Measurements from ENCODE around the gene IGBP1.
"Not testable (repeated sequence)": the region's sequence is repeated elsewhere in the genome, so short reads cannot be mapped to it uniquely, and the experiment has no call there.

IGBP1 gene

DNA sequence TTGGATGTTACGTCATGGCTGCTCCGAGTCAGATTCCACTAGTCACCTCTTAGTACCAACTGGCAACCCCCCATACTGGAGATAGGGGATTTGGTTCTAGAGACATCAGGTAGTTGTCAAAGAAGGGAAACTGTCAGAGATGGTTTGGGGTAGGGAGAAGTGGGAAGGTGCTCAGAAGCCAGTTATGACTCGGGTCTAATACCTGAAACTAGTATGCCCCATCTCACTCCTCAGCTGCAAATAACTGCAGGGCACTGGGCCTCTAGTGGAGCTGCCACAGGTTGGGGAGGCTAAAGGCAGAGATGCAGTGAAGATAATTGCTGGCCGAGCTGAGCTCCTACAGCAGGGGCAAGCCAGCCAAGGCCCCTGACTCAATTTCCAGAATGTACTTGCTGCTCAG, 41.0 kb upstream of the IGBP1 start:
- H3K4me3 ChIP-seq (ENCODE audit: low read depth, low read length) = no peak overlapping the region
- no peak for TF ChIP-seq MYC (IDR thresholded peaks at IDR 0.05; ENCODE audit: low read depth, low read length)
- TF ChIP-seq POLR2A (IDR thresholded peaks at IDR 0.05; ENCODE audit: extremely low read depth, insufficient read length) = no peak
- TF ChIP-seq, protein P1, sequence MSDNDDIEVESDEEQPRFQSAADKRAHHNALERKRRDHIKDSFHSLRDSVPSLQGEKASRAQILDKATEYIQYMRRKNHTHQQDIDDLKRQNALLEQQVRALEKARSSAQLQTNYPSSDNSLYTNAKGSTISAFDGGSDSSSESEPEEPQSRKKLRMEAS (IDR thresholded peaks at IDR 0.05; ENCODE audit: low read depth, low read length) = no peak
- TF ChIP-seq, protein P2, sequence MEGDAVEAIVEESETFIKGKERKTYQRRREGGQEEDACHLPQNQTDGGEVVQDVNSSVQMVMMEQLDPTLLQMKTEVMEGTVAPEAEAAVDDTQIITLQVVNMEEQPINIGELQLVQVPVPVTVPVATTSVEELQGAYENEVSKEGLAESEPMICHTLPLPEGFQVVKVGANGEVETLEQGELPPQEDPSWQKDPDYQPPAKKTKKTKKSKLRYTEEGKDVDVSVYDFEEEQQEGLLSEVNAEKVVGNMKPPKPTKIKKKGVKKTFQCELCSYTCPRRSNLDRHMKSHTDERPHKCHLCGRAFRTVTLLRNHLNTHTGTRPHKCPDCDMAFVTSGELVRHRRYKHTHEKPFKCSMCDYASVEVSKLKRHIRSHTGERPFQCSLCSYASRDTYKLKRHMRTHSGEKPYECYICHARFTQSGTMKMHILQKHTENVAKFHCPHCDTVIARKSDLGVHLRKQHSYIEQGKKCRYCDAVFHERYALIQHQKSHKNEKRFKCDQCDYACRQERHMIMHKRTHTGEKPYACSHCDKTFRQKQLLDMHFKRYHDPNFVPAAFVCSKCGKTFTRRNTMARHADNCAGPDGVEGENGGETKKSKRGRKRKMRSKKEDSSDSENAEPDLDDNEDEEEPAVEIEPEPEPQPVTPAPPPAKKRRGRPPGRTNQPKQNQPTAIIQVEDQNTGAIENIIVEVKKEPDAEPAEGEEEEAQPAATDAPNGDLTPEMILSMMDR (IDR thresholded peaks at IDR 0.05; ENCODE audit: low read depth, low read length) = no peak
- DNase-seq (ENCODE audit: low read depth) = no peak

DNA sequence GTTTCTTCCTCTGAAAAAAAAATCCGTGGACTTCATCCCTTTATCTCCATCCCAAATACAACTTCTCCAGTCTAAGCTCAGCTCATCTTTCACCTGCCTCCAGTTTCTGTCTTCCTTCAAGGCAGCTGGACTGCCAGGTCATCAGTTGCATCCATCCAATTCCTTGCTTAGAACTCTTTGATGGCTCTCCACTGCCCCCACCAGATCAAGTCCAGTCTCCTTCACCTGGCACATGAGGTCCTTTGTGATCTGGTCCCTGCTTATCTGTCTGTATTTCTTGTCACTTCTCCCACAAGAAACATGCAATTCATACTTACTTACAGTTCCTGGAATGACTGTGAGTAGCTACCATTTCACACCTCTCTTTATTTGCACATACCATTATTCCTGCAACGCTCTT, 37.2 kb upstream of the IGBP1 start:
- TF ChIP-seq, protein P1 (IDR thresholded peaks at IDR 0.05; ENCODE audit: low read depth, low read length) = no peak
- TF ChIP-seq, protein P2 (IDR thresholded peaks at IDR 0.05; ENCODE audit: low read depth, low read length) = no peak
- no peak for TF ChIP-seq POLR2A (IDR thresholded peaks at IDR 0.05; ENCODE audit: extremely low read depth, insufficient read length)
- peak; percentile 4 for DNase-seq (ENCODE audit: low read depth)
- H3K4me3 ChIP-seq (ENCODE audit: low read depth, low read length) = no peak overlapping the region

DNA sequence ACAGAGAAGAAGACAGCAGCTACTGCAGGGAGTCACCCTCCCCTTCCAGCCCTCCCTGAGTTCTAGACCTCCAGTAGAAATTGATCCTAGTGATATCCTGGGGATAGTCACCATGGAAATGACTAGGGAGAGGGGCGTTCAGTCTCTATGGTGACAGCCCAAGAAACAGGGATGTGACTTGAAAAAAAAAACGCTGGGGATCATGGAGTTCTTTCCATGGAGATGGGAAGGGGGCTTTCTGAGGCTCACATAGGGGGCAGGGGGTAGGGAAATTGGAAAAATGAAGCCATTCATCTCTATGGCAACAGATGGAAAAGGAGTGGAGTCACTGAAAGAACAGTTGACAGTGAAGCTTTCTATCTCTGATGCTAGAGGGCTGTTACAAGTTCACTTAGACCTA, 28.0 kb upstream of the IGBP1 start:
- no peak for DNase-seq (ENCODE audit: low read depth)
- no peak overlapping the region for H3K4me3 ChIP-seq (ENCODE audit: low read depth, low read length)
- TF ChIP-seq, protein P1 (IDR thresholded peaks at IDR 0.05; ENCODE audit: low read depth, low read length) = no peak
- TF ChIP-seq MYC (IDR thresholded peaks at IDR 0.05; ENCODE audit: low read depth, low read length) (no peak), POLR2A (IDR thresholded peaks at IDR 0.05; ENCODE audit: extremely low read depth, insufficient read length) (no peak)
- TF ChIP-seq, protein P2 (IDR thresholded peaks at IDR 0.05; ENCODE audit: low read depth, low read length) = no peak

DNA sequence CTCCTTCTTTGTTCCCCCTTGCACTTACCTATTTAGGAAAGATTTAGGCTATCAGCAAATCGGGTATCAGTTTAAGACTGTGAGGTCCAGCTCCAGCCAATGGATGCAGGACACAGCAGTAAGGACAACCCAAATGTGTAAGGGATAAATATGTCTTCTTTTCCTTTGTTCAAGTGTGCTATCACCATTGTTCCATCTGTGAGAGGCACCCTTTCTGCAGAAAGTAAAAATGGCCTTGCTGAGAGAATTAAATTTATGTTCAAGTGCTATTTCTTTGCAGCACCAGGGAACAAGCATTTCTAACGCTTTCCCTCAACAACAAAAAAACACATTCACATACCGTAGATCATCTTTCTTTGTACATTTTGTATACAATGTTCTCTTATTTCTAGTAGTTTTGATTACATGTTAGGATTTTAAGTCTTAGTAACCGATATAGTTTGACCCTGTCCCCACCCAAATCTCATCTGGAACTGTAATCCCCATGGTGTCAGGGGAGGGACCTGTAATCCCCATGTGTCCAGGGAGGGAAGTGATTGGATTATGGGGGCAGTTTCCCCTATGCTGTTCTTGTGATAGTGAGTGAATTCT, 21.7 kb upstream of the IGBP1 start:
- not testable (repeated sequence) for H3K4me3 ChIP-seq (ENCODE audit: low read depth, low read length); DNase-seq (ENCODE audit: low read depth)

DNA sequence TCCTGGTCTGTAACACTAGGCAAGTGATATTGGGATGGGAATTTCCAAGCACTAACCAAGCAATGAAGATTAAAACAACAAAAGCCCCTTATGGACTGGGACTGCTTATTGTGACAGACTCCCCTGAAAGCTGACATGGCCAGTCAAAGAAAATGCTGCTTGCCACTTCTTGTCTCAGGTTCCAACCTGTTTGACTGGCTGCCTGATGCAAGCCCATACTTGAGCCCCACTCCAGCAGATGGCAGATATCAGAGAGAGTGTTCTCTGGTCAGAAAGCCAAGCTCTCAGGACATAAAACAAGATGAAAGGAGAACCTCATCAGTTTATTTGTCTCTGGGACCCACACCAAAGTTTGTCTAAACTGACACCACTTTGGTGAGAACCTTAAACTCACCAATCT, 15.5 kb upstream of the IGBP1 start:
- no peak for DNase-seq (ENCODE audit: low read depth)
- no peak overlapping the region for H3K4me3 ChIP-seq (ENCODE audit: low read depth, low read length)
- TF ChIP-seq MYC (IDR thresholded peaks at IDR 0.05; ENCODE audit: low read depth, low read length) (no peak), POLR2A (IDR thresholded peaks at IDR 0.05; ENCODE audit: extremely low read depth, insufficient read length) (no peak)
- TF ChIP-seq, protein P1 (IDR thresholded peaks at IDR 0.05; ENCODE audit: low read depth, low read length) = no peak
- TF ChIP-seq, protein P2 (IDR thresholded peaks at IDR 0.05; ENCODE audit: low read depth, low read length) = no peak

DNA sequence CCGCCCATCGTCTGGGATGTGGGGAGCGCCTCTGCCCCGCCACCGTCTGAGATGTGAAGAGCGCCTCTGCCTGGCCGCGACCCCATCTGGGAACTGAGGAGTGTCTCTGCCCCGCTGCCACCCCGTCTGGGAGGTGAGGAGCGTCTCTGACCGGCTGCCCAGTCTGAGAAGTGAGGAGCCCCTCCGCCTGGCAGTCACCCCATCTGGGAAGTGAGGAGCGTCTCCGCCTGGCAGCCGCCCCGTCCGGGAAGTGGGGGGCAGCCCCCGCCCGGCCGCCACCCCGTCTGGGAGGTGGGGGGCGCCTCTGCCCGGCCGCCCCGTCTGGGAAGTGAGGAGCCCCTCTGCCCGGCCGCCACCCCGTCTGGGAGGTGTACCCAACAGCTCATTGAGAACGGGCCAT, 10.2 kb upstream of the IGBP1 start:
- not testable (repeated sequence) for H3K4me3 ChIP-seq (ENCODE audit: low read depth, low read length); DNase-seq (ENCODE audit: low read depth)

DNA sequence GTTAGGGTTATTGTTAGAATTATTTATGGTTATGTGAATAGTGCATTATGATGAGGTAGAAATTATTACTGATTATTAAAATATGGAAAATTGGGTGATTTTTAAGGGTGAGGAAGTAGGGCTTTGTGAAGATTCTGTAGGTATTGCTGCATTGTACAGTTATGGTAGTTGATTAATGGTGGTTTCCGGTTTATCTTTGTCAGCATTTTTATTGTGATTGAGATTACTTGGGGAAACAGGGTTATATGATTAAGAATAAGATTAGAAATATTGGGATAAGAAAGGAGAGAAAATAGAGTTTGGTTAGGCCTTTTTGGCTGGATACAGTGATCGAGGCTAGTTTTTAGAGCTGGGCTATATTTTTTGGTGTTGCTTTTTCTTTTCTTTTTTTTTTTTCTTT, 8.6 kb upstream of the IGBP1 start:
- TF ChIP-seq, protein P1 (IDR thresholded peaks at IDR 0.05; ENCODE audit: low read depth, low read length) = no peak
- no peak for TF ChIP-seq MYC (IDR thresholded peaks at IDR 0.05; ENCODE audit: low read depth, low read length)
- TF ChIP-seq, protein P2 (IDR thresholded peaks at IDR 0.05; ENCODE audit: low read depth, low read length) = no peak
- no peak for TF ChIP-seq POLR2A (IDR thresholded peaks at IDR 0.05; ENCODE audit: extremely low read depth, insufficient read length)
- no peak for DNase-seq (ENCODE audit: low read depth)
- no peak overlapping the region for H3K4me3 ChIP-seq (ENCODE audit: low read depth, low read length)

All from NB4 (cell line).